Measurements from ENCODE around the gene ZBTB40. TPM values are rescaled to one million over a fixed set of nuclear protein-coding genes. Genes with fewer than 3 reads are reported as not detected.

The ZBTB40 gene, protein sequence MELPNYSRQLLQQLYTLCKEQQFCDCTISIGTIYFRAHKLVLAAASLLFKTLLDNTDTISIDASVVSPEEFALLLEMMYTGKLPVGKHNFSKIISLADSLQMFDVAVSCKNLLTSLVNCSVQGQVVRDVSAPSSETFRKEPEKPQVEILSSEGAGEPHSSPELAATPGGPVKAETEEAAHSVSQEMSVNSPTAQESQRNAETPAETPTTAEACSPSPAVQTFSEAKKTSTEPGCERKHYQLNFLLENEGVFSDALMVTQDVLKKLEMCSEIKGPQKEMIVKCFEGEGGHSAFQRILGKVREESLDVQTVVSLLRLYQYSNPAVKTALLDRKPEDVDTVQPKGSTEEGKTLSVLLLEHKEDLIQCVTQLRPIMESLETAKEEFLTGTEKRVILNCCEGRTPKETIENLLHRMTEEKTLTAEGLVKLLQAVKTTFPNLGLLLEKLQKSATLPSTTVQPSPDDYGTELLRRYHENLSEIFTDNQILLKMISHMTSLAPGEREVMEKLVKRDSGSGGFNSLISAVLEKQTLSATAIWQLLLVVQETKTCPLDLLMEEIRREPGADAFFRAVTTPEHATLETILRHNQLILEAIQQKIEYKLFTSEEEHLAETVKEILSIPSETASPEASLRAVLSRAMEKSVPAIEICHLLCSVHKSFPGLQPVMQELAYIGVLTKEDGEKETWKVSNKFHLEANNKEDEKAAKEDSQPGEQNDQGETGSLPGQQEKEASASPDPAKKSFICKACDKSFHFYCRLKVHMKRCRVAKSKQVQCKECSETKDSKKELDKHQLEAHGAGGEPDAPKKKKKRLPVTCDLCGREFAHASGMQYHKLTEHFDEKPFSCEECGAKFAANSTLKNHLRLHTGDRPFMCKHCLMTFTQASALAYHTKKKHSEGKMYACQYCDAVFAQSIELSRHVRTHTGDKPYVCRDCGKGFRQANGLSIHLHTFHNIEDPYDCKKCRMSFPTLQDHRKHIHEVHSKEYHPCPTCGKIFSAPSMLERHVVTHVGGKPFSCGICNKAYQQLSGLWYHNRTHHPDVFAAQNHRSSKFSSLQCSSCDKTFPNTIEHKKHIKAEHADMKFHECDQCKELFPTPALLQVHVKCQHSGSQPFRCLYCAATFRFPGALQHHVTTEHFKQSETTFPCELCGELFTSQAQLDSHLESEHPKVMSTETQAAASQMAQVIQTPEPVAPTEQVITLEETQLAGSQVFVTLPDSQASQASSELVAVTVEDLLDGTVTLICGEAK
- total RNA-seq, result 6.0 and 8.3 TPM in 2 replicates

DNA sequence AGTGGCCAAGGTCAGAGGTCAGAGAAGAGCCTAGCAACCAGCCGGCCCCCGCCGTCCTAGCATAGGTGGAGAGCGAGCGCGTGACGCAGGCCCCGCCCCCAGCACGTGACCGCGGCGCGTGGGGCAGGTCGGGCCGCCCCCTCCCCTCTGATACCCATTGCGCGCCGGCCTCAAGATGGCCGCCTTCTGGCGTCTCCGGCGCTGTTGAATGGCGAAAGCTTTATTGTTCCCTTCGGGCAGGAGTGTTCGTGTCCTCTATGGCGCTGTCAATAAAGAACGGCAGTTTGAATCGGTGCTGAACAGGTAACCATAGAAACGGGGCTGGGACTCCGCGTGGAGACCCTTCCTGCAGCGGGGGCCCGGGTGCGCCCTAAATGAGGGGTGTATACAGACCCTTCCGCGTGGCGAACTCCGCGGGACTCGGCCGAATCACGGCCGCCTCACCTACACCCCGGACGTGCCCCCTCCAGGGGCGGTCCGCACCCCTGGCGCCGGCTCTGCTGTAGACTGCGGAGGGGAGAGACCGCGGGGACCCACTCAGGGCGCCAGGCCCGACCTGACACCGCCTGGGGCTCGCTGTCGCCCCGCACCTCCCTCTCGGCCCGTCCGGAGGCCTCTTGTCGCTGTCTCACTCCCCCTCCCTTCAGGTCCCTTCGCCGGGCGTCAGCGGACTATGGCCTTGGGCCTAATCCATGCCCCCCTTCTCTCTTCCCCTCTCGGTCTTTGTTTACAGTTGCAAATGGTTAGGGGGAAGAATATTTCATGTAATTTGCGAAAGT lies at the start of gene ZBTB40:
ZBTB40 (plus strand) TSS at position 150 of the 779 bp plus-strand sequence. CDS start 38,098 bp downstream, outside the sequence.

DNA sequence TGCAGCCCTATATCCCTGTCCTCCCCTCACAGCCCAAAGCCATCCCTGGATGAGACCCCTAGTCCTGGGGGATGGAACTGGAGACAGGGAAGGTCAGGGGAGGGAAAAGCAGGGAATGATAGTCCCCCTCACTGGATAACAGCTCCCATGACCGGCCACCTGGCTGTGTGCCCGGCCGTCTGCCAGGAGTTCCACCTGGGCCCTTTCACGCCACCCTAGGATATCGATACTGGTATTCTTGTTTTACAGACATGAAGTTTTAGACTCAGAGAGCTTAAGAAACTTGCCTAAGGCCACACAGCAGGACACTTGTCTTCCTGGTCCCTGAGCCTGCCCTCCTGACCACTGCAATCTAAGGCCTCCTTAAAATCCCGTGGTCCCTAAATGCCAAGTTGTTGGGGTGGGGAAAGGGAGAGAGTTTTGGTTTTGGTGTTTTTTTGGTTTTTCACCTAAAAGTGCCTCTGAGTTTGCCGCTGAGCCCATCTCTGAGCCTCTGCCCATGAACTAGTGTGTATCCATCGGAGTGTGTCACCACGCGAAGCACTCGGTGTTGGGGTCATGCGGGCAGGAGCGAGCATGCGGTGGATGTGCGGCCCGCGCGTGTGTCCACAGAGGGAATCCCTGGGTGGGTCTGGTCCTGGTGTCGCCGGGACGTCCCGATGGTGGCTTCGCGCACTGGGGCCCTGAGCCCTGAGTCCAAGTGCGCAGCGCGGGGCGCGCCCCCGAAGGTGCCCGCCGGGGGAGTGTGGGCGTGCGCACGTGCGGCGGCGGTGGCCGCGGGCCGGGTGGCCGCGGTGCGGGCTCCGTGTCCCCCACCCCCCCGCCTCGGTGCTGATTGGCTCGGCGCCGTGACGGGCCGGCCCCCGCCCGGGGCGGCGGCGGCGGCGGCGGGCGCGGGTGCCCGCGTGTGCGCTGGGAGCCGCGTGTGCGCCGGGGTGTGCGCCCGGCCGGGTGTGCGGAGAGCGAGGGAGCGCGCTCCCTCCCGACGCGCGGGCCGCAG lies 111.2 kb downstream of the ZBTB40 start, which contains the start of gene EPHA8:
EPHA8 (plus strand) TSS at position 906 of the 1,000 bp plus-strand sequence. CDS start 147 bp downstream, outside the sequence.

Other genes starting within 250 kb of the ZBTB40 start
- gene EPHA8, start 111.6 kb downstream of the ZBTB40 start, total RNA-seq, result not detected in 2 replicates
- gene C1QA, start 184.8 kb downstream of the ZBTB40 start, total RNA-seq, result not detected in 2 replicates
- not detected in 2 replicates for gene C1QC, start 191.8 kb downstream of the ZBTB40 start, total RNA-seq
- not detected in 2 replicates for gene C1QB, start 201.4 kb downstream of the ZBTB40 start, total RNA-seq

Data from airway epithelial cell (primary cell).